Left ventricle myocardium inferior (tissue), 1 donor: ENCODE measurements around the gene TLE1. TPM values are rescaled to one million over a fixed set of nuclear protein-coding genes. Genes with fewer than 3 reads are reported as not detected.

Source experiments
- DNase-seq: peaks from one replicate; pipeline ENCODE4 v3.0.0-alpha.2; 2020
- H3K27ac ChIP-seq: fragments of 200-600 bp; replicated peaks from 2 replicates; pipeline ENCODE4 v1.8.0; 2021
- H3K27me3 ChIP-seq: fragments of 200-600 bp; 2 replicates; pipeline ENCODE4 v1.8.0; 2021; ENCODE audit warnings: low read depth
- H3K36me3 ChIP-seq: fragments of 200-600 bp; 2 replicates; pipeline ENCODE4 v1.8.0; 2021
- H3K4me1 ChIP-seq: fragments of 200-600 bp; 2 replicates; pipeline ENCODE4 v1.8.0; 2021
- H3K4me3 ChIP-seq: fragments of 200-600 bp; 2 replicates; pipeline ENCODE4 v1.8.0; 2021; ENCODE audit warnings: mild to moderate bottlenecking, moderate library complexity
- H3K9me3 ChIP-seq: fragments of 200-600 bp; replicated peaks from 2 replicates; pipeline ENCODE4 v1.8.0; 2021
- CTCF ChIP-seq: fragments of 200-600 bp; IDR thresholded peaks from 2 replicates; pipeline ENCODE4 v1.8.0; 2021; ENCODE audit warnings: antibody characterized with exemption, mild to moderate bottlenecking, borderline replicate concordance
- intact Hi-C: fragments of 100-400 bp; cut with micrococcal nuclease; formaldehyde crosslinking; loops from one replicate; pipeline ENCODE4 v1.11.0; 2022
- total RNA-seq: library from RNA; stranded (reverse); fragmentation: NEBNext Ultra II Directional; extraction: Animal tissue kit (Norgen Biotek cat#: 25700); gene quantifications from one replicate; pipeline ENCODE4 v1.2.1, GENCODE V29; 2021
- donor health status: DM: no; HTN: yes; CAD: no; lungs with severe emphysema.

The TLE1 gene
- total RNA-seq, 1 donor from 2014 or later, result 8.5 TPM

- Histone ChIP-seq H3K27me3 (no peaks in the 10 kb centered on the region), H3K27ac (peak overlapping the region; percentile 27), H3K4me1 (peaks cover 46% of the 10 kb centered on the region), H3K9me3 (no peaks in the 10 kb centered on the region), H3K4me3 (no peak overlapping the region), H3K36me3 (no peaks in the 10 kb centered on the region)
- intact Hi-C loops, result no loop called here
- no peak for TF ChIP-seq CTCF
- no peak for DNase-seq
Observed at GRCh38 chr9:81664638-81665222, 24.6 kb downstream of the TLE1 start.

- H3K9me3 ChIP-seq, result no peaks in the 10 kb centered on the region
- DNase-seq, result no peak
- no peak for TF ChIP-seq CTCF
- intact Hi-C loops, result no loop called here
- H3K36me3 ChIP-seq, result no peaks in the 10 kb centered on the region
- no peak overlapping the region for H3K4me3 ChIP-seq
- peaks cover 23% of the 10 kb centered on the region for H3K4me1 ChIP-seq
- no peak overlapping the region for H3K27ac ChIP-seq
- no peaks in the 10 kb centered on the region for H3K27me3 ChIP-seq
Observed at GRCh38 chr9:81661339-81661738, 28.0 kb downstream of the TLE1 start.

- no peaks in the 10 kb centered on the region for H3K27me3 ChIP-seq
- peaks cover 5% of the 10 kb centered on the region for H3K36me3 ChIP-seq
- H3K4me3 ChIP-seq, result no peak overlapping the region
- no peaks in the 10 kb centered on the region for H3K9me3 ChIP-seq
- peaks cover 10% of the 10 kb centered on the region for H3K4me1 ChIP-seq
- no peak overlapping the region for H3K27ac ChIP-seq
- no peak for TF ChIP-seq CTCF
- DNase-seq, result no peak
- intact Hi-C loops, result no loop called here
Observed at GRCh38 chr9:81656871-81657337, 32.4 kb downstream of the TLE1 start.

GRCh38 chr9:81656004-81656403 lies 33.3 kb downstream of the TLE1 start:
- no peak for TF ChIP-seq CTCF
- intact Hi-C loops, result no loop called here
- Histone ChIP-seq H3K27ac (no peak overlapping the region), H3K4me3 (no peak overlapping the region), H3K4me1 (peaks cover 10% of the 10 kb centered on the region), H3K9me3 (no peaks in the 10 kb centered on the region), H3K27me3 (no peaks in the 10 kb centered on the region), H3K36me3 (peaks cover 12% of the 10 kb centered on the region)
- no peak for DNase-seq

- H3K4me3 ChIP-seq, result no peak overlapping the region
- DNase-seq, result no peak
- peaks cover 10% of the 10 kb centered on the region for H3K4me1 ChIP-seq
- H3K27ac ChIP-seq, result no peak overlapping the region
- peaks cover 22% of the 10 kb centered on the region for H3K36me3 ChIP-seq
- intact Hi-C loops, result no loop called here
- no peak for TF ChIP-seq CTCF
- H3K27me3 ChIP-seq, result no peaks in the 10 kb centered on the region
- H3K9me3 ChIP-seq, result no peaks in the 10 kb centered on the region
Observed at GRCh38 chr9:81653240-81653639, 36.1 kb downstream of the TLE1 start.
